DND-41 (cell line): ENCODE measurements around the gene ELAVL1.

Experiments
- EZH2 ChIP-seq: IDR thresholded peaks from 3 replicates; pipeline ENCODE4 v1.6.1; 2012; ENCODE audit warnings: borderline replicate concordance, low read depth, mild to moderate bottlenecking, moderate library complexity, low read length, inconsistent platforms; ENCODE audit not compliant: severe bottlenecking
- TF ChIP-seq, protein P1 (sequence below): IDR thresholded peaks from 2 replicates; pipeline ENCODE4 v1.5.1; 2012; ENCODE audit warnings: borderline replicate concordance, low read length, moderate library complexity, mild to moderate bottlenecking; ENCODE audit not compliant: poor library complexity, severe bottlenecking; ENCODE audit errors: extremely low read depth

DNA sequence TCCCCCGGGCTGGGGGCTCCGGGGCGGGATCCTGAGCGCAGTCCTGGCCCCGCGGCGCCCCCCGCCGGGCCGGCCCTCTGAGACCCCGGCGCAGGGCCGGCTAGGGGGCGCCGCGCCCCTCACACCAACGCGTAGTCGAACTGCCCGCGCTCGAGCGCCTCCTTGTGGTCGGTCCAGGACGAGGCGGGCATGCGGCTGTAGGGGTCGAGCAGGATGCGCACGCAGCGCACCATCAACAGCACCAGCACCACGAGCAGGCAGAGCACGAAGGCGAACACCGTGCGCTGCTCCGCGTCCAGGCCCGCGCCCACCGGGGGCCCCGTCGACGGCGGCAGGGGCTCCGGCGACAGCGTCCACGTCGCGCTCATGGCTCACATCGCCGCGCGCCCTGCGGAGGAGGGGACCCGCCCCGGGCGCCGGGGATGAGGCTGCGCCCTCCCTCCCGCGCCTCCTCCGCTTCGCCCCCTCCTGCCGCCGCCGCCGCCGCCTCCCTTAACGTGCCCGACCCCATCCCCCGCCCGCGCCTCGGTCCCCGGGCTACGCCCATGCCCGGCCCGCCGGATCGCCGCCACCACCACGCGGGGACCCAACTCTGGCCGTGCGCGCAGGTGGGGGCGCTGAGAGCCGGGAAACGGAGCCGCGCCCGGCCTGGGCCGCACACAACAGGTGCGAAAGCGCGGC is 80.1 kb downstream of the ELAVL1 start:
- TF ChIP-seq, protein P1, sequence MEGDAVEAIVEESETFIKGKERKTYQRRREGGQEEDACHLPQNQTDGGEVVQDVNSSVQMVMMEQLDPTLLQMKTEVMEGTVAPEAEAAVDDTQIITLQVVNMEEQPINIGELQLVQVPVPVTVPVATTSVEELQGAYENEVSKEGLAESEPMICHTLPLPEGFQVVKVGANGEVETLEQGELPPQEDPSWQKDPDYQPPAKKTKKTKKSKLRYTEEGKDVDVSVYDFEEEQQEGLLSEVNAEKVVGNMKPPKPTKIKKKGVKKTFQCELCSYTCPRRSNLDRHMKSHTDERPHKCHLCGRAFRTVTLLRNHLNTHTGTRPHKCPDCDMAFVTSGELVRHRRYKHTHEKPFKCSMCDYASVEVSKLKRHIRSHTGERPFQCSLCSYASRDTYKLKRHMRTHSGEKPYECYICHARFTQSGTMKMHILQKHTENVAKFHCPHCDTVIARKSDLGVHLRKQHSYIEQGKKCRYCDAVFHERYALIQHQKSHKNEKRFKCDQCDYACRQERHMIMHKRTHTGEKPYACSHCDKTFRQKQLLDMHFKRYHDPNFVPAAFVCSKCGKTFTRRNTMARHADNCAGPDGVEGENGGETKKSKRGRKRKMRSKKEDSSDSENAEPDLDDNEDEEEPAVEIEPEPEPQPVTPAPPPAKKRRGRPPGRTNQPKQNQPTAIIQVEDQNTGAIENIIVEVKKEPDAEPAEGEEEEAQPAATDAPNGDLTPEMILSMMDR, result peak; percentile 97
- TF ChIP-seq EZH2, result no peak
